GM21576 (cell line): ENCODE measurements around the gene INSC.

Experiments
- ATAC-seq: cut with Tn5 transposase; IDR thresholded peaks from one replicate; pipeline ENCODE4 v1.9.1; 2021; ENCODE audit warnings: mild to moderate bottlenecking, moderate library complexity; ENCODE audit not compliant: unreplicated experiment

Gene INSC

GRCh38 chr11:15108592-15109130 lies 6.1 kb upstream of the INSC start:
- no peak for ATAC-seq

GRCh38 chr11:15109602-15110001 lies 5.1 kb upstream of the INSC start:
- no peak for ATAC-seq

GRCh38 chr11:15111215-15111614 lies 3.5 kb upstream of the INSC start:
- no peak for ATAC-seq

GRCh38 chr11:15112131-15112541 lies 2.6 kb upstream of the INSC start:
- ATAC-seq: no peak

- peak; percentile 92 for ATAC-seq
These were observed 1.3 kb upstream of the INSC start for GRCh38 chr11:15113381-15113780.

GRCh38 chr11:15115686-15116085 lies 963 bp downstream of the INSC start:
- ATAC-seq: no peak

GRCh38 chr11:15117751-15118150 lies 3.0 kb downstream of the INSC start:
- no peak for ATAC-seq

GRCh38 chr11:15118431-15118830 lies 3.7 kb downstream of the INSC start:
- ATAC-seq: no peak

GRCh38 chr11:15119352-15119751 lies 4.6 kb downstream of the INSC start:
- no peak for ATAC-seq

GRCh38 chr11:15119826-15120225 lies 5.1 kb downstream of the INSC start:
- no peak for ATAC-seq

- no peak for ATAC-seq
These were observed 9.1 kb downstream of the INSC start for GRCh38 chr11:15123849-15124248.

- ATAC-seq: no peak
These were observed 9.8 kb downstream of the INSC start for GRCh38 chr11:15124528-15124927.

GRCh38 chr11:15127341-15127740 lies 12.6 kb downstream of the INSC start:
- ATAC-seq: no peak

GRCh38 chr11:15128621-15129020 lies 13.9 kb downstream of the INSC start:
- ATAC-seq: no peak

GRCh38 chr11:15136166-15136565 lies 21.4 kb downstream of the INSC start:
- ATAC-seq: no peak

- ATAC-seq: no peak
These were observed 24.5 kb downstream of the INSC start for GRCh38 chr11:15139096-15139770.

- ATAC-seq: no peak
These were observed 25.4 kb downstream of the INSC start for GRCh38 chr11:15139958-15140659.

- ATAC-seq: no peak
These were observed 26.7 kb downstream of the INSC start for GRCh38 chr11:15141381-15141780.

- ATAC-seq: no peak
These were observed 28.1 kb downstream of the INSC start for GRCh38 chr11:15142838-15143237.

GRCh38 chr11:15143855-15144254 lies 29.1 kb downstream of the INSC start:
- ATAC-seq: no peak

GRCh38 chr11:15144347-15144746 lies 29.6 kb downstream of the INSC start:
- no peak for ATAC-seq

GRCh38 chr11:15145151-15145550 lies 30.4 kb downstream of the INSC start:
- no peak for ATAC-seq
